ENCODE data around the gene GMDS.

GMDS gene

DNA sequence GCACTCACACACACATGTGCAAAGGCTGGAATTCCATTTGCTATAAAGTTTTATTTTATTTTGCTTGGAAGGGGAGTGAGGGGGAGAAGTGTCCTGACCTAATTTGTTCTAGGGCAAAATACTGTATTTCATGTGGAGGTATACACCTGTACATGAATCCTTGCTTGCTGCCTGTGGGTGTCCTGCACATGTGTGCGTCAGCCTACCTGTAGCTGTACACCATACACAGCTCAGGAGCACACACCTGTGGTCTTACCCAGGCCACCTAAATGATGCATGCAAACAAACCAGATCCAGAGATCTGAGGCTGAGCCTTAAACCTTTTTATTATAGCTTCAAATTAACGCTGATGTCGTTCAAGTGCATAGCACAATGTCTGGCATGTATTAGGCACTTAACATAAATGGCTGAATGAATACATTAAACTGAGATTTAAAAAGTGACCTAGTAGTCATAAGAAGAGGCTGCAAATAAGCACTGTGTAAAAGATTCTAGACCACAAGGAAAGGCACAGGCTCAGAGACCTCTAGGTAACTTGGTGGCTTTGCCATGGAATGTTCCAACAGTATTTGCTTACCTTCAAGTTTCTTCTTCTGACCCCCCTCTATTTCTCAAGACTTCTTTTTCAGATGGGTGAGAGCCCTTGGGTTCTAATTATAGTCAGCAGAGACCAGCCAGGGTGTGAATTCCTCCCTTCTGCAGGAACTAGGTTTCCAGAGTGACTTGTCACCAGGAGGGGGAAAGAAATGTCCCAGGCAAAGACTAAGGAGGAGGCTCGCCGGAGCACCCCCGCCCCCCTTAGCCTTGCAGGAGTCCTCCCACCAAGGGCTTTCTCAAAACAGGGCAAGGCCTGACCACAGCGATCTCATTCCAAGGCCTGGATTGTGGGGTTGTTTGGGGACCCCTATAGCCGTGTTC is 622.3 kb downstream of the GMDS start:
- no peak for DNase-seq (ENCODE audit: low spot score)
- in situ Hi-C loops (cut with MboI; ENCODE audit: low sequenced_read_pairs, unreplicated experiment) = loop anchor here (25.0 kb wide), 1 partner anchor 564 kb away; no protein-coding TSS in a partner anchor
- TF ChIP-seq, protein P1, sequence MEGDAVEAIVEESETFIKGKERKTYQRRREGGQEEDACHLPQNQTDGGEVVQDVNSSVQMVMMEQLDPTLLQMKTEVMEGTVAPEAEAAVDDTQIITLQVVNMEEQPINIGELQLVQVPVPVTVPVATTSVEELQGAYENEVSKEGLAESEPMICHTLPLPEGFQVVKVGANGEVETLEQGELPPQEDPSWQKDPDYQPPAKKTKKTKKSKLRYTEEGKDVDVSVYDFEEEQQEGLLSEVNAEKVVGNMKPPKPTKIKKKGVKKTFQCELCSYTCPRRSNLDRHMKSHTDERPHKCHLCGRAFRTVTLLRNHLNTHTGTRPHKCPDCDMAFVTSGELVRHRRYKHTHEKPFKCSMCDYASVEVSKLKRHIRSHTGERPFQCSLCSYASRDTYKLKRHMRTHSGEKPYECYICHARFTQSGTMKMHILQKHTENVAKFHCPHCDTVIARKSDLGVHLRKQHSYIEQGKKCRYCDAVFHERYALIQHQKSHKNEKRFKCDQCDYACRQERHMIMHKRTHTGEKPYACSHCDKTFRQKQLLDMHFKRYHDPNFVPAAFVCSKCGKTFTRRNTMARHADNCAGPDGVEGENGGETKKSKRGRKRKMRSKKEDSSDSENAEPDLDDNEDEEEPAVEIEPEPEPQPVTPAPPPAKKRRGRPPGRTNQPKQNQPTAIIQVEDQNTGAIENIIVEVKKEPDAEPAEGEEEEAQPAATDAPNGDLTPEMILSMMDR (IDR thresholded peaks at IDR 0.05; ENCODE audit: borderline replicate concordance, control extremely low read depth, extremely low read depth, insufficient read depth, missing control alignments) = no peak

DNA sequence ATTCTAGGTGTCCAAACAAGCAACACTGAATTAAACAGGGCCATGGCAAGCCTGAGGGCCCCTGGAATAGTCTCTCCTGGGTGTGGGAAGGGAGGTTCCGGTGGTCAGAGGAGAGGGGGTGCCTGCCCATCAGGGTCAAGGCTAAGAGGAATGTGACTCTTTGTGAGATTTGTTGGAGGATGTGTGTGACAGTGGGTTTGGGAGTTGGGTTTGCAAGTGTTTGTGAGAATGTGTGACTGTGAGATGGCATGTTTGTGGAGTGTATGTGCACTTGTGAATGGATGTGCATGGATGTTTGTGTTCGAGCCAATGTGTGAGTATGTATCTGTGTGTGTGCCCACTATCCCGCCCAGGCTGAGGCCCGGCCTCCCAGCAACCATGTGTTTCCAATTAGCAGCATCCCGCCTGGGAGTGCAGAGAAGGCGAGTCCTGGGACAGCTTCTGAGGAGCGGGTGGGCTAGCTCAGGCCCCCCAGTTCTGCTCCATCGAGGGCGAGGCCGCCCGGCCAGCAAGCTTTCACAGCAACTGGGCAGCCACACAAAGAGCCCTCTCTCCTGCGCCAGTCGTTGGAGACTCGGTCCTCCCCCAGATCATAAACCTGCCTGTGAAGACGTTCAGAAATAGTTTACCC is 623.1 kb downstream of the GMDS start:
- no peak for DNase-seq (ENCODE audit: low spot score)
- TF ChIP-seq, protein P1 (IDR thresholded peaks at IDR 0.05; ENCODE audit: borderline replicate concordance, control extremely low read depth, extremely low read depth, insufficient read depth, missing control alignments) = no peak
- in situ Hi-C loops (cut with MboI; ENCODE audit: low sequenced_read_pairs, unreplicated experiment) = loop anchor here (25.0 kb wide), 1 partner anchor 565 kb away; no protein-coding TSS in a partner anchor

DNA sequence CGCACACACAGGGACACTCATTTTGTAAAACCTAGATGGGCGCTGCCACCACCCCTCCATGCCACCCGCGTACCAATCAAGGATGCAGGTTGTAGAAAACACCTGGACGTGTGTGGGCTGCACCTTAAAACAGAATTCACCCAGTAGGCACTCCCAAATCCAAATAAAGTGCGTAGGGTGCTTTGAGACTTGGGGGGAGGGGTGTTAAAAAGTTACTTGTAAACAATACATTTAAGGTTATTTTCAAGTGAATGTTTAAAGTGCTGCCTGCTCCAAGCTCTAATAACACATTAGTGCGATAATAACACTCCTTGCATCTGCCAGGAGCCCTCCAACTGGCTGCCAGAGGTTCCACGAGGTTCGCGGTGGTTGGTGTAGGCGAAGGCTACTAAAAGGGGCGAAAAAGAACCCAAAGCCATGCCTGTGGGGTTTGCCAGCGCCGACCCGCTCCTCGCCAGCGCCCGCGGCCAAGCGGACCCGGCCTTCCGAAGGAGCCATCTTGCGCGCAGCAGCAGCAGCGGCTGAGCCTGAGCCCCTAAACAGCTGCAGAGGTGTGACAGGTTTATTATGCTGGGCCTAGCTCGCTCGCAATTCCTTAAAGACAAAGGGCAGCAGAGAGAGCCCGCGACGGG is 624.2 kb downstream of the GMDS start:
- in situ Hi-C loops (cut with MboI; ENCODE audit: low sequenced_read_pairs, unreplicated experiment) = loop anchor here (25.0 kb wide), 1 partner anchor 566 kb away; no protein-coding TSS in a partner anchor
- TF ChIP-seq, protein P1 (IDR thresholded peaks at IDR 0.05; ENCODE audit: borderline replicate concordance, control extremely low read depth, extremely low read depth, insufficient read depth, missing control alignments) = no peak
- DNase-seq (ENCODE audit: low spot score) = no peak

DNA sequence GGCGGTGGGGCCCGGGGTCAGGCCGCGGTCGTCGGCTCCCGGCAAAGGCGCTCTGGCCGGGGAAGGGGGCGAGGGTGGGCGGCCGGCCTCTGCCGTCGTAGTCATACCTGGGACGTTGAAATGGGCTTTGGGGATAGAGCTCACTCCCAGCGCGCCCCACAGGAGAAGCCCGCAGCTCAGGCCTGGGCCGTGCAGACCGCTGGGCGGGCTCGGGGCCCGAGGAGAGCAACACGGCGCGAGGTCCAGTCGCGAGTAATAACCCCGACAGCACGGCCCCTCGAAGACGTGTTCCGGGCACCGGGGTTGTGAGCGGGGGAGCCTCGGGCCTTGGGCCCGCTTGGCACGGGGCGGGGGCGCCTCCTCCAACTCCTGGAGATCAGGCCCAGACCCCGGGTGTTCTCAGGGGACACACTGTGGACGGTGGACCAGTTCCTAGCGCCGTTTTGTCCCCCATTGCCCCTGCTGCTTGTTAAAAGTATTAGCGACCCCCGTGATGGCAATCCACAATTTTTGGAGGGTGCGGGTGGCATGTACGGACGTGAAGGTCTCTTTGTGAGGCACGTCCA is 624.8 kb downstream of the GMDS start:
- TF ChIP-seq, protein P1 (IDR thresholded peaks at IDR 0.05; ENCODE audit: borderline replicate concordance, control extremely low read depth, extremely low read depth, insufficient read depth, missing control alignments) = no peak
- no peak for DNase-seq (ENCODE audit: low spot score)
- in situ Hi-C loops (cut with MboI; ENCODE audit: low sequenced_read_pairs, unreplicated experiment) = loop anchor here (25.0 kb wide), 1 partner anchor 567 kb away; no protein-coding TSS in a partner anchor

DNA sequence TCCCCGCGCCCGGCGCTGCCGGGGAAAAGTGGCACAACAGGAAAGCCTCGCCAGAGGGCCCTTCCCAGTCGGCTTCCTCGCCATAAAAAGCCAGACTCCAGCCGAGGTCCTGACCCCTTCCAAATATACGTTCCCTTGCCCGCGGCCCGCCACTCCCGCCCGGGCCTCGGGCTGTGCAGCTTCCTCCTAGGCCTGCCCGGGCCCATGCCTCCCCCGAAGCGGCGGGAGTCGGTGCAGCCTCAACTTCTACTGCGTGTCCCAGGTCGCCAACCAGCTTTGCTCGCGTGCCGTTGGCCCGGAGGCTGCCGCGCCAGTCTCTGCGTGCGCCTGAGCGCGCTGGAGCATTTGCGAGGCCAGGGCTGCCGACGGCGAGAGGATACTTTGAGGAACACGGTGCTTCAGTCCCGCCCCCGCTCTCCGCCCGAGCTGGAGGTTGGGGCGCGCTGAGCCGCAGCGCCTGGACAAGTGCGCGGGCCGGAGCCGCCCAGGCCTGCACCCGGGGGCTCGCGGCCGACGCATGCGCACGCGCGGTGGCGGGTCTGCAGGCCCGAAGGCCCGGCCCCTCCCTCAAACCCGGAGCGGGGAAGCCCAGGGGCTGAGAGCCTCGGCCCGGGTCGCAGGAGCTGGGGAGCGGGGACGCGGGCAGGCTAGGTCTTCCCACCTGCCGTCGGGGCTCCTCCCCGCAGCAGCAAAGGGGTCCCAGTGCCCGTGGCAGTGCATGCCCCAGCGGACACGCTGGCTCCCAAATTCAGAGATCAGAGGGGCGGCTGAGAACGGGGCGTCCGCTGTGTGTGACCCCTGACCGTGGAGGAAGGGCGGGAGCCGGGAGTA is 625.5 kb downstream of the GMDS start:
- peak; percentile 74 for DNase-seq (ENCODE audit: low spot score)
- in situ Hi-C loops (cut with MboI; ENCODE audit: low sequenced_read_pairs, unreplicated experiment) = loop anchor here (25.0 kb wide), 1 partner anchor 567 kb away; no protein-coding TSS in a partner anchor
- TF ChIP-seq, protein P1 (IDR thresholded peaks at IDR 0.05; ENCODE audit: borderline replicate concordance, control extremely low read depth, extremely low read depth, insufficient read depth, missing control alignments) = no peak

All from GM13976 (cell line).